Measurements from ENCODE around the gene HNRNPH1.

DNA sequence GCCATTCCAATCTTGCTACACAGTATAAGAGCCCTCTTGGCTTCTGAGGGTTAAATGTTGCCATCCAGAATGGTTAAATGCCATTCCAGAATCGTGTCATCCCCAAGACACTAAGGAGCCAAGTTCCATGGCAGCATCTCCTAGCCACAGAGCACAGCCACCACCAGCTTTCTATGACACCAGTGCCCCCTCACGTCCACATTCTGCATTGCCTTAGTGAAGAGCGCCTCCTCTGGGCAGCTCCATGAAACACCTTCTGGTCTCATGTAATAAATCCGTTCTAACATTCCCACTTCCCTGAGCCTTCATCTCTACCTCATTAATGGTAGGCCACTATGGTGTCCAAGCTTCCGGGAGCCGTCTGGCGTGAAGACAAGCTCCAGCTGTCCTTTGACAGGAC is 44.9 kb upstream of the HNRNPH1 start:
- TF ChIP-seq, protein P1, sequence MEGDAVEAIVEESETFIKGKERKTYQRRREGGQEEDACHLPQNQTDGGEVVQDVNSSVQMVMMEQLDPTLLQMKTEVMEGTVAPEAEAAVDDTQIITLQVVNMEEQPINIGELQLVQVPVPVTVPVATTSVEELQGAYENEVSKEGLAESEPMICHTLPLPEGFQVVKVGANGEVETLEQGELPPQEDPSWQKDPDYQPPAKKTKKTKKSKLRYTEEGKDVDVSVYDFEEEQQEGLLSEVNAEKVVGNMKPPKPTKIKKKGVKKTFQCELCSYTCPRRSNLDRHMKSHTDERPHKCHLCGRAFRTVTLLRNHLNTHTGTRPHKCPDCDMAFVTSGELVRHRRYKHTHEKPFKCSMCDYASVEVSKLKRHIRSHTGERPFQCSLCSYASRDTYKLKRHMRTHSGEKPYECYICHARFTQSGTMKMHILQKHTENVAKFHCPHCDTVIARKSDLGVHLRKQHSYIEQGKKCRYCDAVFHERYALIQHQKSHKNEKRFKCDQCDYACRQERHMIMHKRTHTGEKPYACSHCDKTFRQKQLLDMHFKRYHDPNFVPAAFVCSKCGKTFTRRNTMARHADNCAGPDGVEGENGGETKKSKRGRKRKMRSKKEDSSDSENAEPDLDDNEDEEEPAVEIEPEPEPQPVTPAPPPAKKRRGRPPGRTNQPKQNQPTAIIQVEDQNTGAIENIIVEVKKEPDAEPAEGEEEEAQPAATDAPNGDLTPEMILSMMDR (IDR thresholded peaks at IDR 0.05), result peak; percentile 43 to 51 (median 48)
- no peak for TF ChIP-seq POLR2A (IDR thresholded peaks at IDR 0.05)
